ENCODE measurements around the gene SUSD4.

DNA sequence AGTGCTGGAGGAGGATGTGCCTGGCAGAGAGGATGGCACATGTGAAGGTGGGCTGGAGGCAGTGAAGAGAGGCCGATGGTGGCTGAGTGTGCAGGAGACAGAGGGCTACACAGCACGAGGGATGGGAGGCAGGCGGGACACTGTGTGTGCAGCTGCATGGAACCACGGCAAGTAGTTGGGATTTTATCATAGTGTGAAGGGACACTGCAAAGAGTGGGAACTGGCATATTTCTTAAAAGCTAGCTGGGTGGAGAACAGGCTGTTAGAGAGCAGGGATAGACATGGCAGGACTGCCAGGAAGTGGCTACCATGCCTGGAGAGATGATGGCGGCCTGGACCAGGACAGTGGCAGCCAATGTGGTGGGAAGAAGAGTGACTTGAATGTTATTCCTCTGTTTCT lies 118.6 kb downstream of the SUSD4 start:
- TF ChIP-seq, protein P1, sequence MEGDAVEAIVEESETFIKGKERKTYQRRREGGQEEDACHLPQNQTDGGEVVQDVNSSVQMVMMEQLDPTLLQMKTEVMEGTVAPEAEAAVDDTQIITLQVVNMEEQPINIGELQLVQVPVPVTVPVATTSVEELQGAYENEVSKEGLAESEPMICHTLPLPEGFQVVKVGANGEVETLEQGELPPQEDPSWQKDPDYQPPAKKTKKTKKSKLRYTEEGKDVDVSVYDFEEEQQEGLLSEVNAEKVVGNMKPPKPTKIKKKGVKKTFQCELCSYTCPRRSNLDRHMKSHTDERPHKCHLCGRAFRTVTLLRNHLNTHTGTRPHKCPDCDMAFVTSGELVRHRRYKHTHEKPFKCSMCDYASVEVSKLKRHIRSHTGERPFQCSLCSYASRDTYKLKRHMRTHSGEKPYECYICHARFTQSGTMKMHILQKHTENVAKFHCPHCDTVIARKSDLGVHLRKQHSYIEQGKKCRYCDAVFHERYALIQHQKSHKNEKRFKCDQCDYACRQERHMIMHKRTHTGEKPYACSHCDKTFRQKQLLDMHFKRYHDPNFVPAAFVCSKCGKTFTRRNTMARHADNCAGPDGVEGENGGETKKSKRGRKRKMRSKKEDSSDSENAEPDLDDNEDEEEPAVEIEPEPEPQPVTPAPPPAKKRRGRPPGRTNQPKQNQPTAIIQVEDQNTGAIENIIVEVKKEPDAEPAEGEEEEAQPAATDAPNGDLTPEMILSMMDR (IDR thresholded peaks at IDR 0.05; ENCODE audit: control extremely low read depth in 1 of 3, insufficient read depth in 1 of 3, low read depth in 1 of 3, low read length in 3 of 3): no peak
- TF ChIP-seq, protein P2, sequence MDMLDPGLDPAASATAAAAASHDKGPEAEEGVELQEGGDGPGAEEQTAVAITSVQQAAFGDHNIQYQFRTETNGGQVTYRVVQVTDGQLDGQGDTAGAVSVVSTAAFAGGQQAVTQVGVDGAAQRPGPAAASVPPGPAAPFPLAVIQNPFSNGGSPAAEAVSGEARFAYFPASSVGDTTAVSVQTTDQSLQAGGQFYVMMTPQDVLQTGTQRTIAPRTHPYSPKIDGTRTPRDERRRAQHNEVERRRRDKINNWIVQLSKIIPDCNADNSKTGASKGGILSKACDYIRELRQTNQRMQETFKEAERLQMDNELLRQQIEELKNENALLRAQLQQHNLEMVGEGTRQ (IDR thresholded peaks at IDR 0.05; ENCODE audit: low read length): no peak
- TF ChIP-seq TAF1 (IDR thresholded peaks at IDR 0.05; ENCODE audit: low read depth, low read length) (no peak), GABPA (IDR thresholded peaks at IDR 0.05; ENCODE audit: borderline replicate concordance, insufficient read depth, low read length) (no peak), CEBPB (IDR thresholded peaks at IDR 0.05; ENCODE audit: low read depth, low read length) (no peak), POLR2A (IDR thresholded peaks at IDR 0.05; ENCODE audit: control extremely low read depth in 1 of 2, low read depth in 2 of 2, low read length in 2 of 2) (no peak)

Measured in H1 (cell line).